ENCODE measurements around the gene CDCP2.

- no peak for TF ChIP-seq CTCF (IDR thresholded peaks at IDR 0.05)
- no peak for TF ChIP-seq POLR2A (IDR thresholded peaks at IDR 0.05)
Measured at GRCh38 chr1:54107131-54107530, 45.7 kb downstream of the CDCP2 start.

Data from esophagus squamous epithelium (tissue), 4 donors.